Activated naive CD4-positive, alpha-beta T cell treated with Interleukin-2 at 50 U/mL for 16 hours (primary cell): ENCODE measurements around the gene ESRRB.

Source experiments
- DNase-seq: peaks from one replicate; pipeline ENCODE4 v3.0.0-alpha.2; 2020

The ESRRB gene

DNA sequence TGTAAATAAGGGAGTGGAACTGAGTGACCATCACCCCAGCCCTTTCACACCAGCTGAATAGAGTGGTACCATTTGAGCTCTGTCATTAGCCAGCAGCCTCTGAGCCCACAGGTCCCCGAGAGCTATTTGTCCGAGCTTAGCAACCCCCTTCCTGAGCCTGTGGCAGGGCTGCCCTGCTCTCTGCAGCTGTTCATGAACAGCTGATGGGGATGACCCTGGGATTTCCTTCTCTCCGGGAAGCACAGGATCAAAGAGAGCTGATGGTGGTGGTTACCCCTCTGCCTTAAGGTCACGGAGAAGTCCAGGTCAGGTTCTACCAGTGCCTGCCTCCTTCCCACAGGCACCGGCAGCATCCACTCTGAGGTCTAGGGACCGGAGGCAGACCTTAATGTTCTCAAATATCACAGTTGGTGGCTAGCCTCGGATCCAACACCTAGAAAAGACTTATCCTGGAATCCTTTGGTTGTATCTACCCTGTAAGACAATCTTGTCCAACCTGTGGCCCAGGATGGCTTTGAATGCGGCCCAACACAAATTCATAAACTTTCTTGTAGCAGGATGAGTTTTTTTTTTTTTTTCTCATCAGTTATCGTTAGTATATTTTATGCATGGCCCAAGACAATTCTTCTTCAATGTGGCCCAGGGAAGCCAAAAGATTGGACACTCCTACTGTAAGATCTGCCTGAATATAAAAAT is 81.1 kb downstream of the ESRRB start:
- no peak for DNase-seq

DNA sequence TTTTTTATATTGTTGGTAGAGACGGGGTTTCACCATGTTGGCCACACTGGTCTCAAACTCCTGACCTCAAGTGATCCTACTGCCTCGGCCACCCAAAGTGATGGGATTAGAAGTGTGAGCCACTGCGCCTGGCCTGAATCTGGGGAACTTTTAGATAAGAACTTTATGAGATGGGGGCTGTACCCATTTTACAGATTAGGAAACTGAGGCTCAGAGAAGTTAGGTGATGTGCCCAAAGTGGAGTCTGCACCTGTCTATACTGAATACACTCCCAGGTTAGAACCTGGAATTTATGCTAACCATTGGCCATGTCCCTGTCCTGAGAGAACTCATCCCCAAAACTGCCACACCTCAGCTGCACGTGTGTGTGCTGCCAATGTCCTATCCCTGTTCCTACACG is 81.9 kb downstream of the ESRRB start:
- no peak for DNase-seq

GRCh38 chr14:76461886-76462285 is 85.9 kb downstream of the ESRRB start:
- no peak for DNase-seq

DNA sequence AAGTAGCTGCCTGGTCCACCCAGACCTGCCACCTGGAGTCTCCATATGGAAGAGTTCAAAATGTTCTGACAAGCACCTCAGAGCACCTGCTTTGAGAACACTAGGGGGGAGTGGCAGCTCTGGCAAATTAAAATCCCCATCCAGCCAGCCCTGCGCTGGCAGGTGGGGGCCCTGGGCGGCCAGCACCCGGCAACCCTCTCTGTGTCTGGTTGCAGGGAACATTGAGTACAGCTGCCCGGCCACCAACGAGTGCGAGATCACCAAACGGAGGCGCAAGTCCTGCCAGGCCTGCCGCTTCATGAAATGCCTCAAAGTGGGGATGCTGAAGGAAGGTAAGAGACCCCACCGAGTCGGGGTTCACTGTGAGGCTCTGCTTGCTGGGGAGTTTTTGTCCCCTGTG is 86.4 kb downstream of the ESRRB start:
- DNase-seq = no peak

DNA sequence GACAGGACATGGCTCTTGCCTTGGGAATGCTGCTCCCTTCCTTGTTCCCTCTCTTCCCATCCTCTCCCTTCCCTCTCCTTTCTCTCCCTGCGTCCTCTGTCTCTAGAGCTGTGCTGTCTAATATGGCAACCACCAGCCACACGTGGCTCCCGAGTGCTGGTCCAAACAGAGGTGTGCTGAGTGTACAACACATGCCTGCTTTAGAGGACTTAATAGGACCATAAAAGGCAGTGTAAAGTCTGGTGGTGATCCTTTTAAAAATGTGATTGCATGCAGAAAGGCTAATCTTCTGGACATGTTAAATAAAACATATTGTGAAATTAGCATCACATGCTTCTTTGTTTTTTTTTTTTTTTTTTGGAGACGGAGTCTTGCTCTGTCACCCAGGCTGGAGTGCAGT is 87.2 kb downstream of the ESRRB start:
- no peak for DNase-seq

DNA sequence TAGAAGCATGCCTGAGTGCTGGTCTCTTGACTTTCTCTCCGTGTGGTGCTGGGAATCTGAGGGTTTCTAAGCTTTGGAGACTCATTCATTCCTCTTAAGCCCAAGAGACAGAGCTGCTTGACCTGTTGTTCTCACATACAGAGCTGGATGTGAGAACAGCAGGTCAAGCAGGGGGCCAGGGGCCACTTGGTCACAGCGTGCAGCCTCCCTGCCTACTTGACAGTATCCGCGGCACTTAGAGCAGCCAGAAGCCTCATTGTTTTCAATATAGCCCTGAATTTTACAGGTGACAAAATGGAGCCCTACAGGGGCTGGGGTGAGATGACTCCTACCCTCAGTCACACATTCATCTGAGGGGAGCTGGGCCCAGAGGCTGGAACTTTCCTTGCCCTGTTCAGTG is 88.9 kb downstream of the ESRRB start:
- no peak for DNase-seq

DNA sequence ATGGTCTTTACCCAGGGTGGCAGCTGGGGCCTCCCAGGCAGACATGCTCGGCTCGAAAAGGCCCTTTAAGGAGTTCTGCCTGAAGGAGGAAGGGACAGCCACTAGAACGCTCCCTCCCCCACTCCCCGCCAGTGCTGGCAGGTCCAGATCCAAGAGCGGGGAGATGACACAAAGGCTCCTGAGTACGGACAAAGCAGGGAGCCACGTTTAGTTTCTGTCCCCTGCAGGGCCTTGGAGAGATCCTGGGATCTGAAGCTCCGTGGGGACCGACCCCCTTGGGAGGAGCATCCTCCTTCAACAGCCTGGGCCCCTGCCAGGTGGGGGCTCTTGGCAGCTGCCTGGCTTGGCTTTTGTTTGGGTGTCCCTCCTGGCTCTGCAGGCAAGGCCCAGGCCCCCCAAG is 89.7 kb downstream of the ESRRB start:
- DNase-seq = no peak

- DNase-seq = no peak
These were observed 91.8 kb downstream of the ESRRB start for GRCh38 chr14:76467711-76468155.

DNA sequence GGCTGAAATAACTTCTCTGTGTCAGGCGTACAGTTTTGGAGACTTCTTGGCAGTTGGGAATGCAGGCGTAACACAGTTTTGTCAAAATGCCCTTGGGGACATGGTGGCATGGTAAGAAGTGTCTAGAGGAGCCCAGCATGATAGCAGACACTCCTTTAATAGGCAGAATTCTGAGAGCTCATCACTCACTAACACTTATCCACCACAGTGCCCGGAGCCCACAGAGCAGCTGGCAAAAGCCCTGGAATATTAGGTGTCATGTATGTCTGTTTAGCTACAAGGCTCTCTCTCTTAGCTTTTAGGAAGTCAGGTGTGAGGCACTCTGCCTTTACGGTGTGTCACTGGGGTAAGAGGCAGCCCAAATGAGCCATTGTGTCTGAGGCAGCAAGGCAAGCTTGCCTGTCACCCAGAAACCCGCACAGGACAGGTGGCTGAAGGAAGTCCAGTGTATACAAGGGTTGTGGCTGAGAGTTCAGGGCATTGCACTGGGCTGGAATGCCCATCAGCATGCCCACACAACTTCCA is 96.3 kb downstream of the ESRRB start:
- DNase-seq = no peak

- DNase-seq = no peak
These were observed 97.7 kb downstream of the ESRRB start for GRCh38 chr14:76473481-76474263.

DNA sequence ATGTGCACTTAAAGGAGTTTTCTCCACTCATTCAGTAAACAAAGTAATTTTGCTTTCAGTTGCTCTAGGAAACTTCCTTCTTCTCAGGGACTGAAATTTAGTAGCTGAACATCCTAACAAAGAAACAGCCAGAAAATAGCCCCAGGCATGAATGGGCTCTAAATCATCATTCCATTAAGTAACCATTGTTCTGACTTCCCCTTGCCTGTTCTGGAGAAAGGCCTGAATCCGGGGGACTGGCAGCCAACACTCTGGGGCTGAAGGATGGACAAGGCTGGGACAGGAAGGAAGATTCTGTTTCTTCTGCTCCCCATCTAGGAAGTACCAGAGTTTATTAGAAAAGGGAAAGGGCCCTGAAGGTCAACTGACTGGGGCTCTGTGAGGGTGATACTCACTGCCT is 104.5 kb downstream of the ESRRB start:
- DNase-seq = no peak

- DNase-seq = no peak
These were observed 108.4 kb downstream of the ESRRB start for GRCh38 chr14:76484355-76484754.

DNA sequence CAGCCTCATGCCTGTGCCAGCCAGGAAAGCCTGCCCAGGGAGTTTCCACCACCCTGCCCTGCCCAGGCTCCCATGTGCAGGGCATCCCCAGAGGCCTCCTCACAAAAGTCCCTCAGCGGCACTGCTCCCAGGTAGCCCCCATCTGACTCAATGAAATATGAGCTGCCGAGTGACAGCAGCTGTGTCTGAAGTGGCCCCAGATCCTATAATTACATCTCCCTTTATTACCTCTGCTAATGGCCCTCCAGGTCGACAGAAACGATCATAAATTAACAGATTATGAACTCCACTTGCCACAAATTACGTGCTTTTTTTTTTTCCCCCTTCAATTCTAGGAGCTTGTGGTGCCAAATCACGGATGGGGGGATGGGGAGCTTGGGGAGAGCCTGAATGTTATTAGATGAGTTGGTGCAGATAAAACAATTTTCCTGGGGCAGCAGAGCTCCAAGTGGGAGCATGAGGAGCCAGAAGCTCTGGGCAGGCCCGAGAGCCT is 110.4 kb downstream of the ESRRB start:
- DNase-seq = no peak

DNA sequence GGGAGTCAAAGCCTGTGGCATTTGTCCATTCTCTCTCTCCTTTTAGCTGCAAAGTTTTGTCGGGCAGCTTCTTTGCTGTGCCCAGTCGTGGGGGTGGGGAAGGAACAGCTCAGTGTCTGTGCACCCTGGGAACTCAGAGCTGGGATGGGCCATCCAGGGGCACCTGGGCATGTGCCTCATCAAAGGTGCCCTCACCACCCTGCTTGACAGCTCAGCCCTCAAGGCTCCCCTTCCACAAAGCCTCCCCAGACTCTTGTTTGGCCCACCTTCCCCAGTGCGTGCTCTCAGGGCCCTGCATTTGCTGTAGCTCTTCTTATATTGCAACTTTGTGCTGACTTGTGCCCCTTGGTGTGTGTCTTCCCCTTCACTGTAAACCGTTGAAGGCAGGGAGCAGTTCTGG is 112.6 kb downstream of the ESRRB start:
- DNase-seq = no peak

DNA sequence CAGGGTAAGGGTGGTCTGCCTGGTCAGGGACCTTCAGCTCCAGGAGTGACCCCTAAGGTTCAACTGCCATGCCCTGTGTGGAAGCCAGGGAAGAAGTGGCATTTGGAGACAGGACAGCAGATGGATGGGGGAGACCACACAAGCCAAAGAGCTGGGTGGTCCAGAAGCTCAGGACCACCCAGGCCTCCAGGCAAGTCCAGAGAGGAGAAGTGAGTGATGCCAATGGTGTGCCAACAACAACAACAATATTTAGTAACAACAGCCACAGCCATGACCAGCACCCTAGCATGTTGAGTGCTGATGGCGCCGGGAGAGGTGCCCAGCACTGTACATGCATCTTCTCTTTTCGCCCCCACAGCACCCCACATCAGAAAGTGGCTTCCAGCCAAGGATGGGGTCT is 113.7 kb downstream of the ESRRB start:
- DNase-seq = no peak

GRCh38 chr14:76490111-76490510 is 114.2 kb downstream of the ESRRB start:
- no peak for DNase-seq

DNA sequence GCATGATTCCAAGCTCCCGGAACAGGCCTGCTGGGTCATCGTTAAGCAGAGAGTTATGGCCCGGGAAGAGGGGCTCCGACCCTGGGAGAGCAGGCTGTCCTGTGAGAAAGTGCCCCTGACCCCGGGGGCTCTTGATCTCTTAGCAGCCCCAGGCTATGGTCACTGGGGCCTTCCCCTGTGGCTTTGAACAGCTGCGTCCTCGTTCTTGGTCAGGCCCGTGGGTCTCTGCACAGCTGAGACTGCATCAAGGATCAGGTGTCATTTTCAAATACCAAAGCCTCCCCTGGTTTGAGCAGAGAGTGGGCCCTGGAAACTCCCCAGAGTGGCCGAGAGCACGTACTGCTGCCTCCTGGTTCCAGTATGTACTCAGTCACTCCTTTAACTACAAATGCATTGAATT is 114.8 kb downstream of the ESRRB start:
- no peak for DNase-seq

GRCh38 chr14:76491172-76491930 is 115.4 kb downstream of the ESRRB start:
- DNase-seq = no peak

DNA sequence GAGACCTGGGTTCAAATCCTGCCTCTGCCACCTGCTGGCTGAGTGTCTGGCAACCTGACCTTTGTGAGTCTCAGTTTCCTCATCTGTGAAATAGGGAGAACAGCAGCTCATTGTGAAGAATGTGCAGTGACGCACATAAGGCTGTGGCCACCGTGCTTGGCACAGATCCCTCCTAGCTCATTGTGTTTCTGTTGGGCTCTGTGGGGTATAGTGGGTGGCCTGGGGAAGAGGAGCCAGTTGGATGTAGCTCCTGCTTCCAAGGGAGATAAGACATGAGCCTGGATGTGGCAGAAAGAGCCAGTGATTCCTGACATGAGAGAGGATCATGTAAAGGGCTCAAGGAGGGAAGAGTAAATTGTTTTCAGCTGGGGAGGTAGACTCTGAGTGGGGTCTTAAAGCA is 120.0 kb downstream of the ESRRB start:
- DNase-seq = no peak

- DNase-seq = no peak
These were observed 120.7 kb downstream of the ESRRB start for GRCh38 chr14:76496595-76496994.

DNA sequence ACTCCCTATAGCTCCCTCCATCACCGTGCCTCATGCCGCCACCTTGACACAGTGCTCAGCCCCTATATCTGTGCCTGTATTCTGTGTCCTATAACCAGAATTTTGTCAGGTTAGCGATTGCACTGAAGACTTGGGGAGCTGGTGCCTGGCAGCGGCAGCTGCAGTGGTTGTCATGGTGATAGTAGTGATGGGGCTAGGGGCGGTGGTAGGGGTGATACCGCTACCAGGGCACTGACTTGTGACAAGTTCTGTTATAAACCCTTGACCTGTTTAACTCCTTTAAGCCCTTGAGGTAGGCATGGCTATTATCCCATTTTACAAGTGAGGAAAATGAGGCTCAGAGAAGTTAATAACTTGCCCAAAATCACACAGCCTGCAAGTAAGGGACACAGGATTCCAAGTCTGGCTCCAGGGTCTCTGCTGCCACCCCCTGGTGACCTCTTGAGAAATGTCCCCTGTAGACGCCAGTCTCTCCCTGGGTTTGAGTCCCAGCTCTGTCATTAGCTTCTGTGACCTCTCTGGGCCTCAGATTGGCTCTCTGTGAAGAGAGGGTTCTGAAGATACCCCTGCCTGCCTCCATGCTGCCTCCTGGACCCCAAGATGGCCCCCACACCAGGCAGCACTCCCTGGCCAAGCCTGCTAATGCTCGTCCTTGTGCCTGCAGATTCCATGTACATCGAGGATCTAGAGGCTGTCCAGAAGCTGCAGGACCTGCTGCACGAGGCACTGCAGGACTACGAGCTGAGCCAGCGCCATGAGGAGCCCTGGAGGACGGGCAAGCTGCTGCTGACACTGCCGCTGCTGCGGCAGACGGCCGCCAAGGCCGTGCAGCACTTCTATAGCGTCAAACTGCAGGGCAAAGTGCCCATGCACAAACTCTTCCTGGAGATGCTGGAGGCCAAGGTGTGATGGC is 121.9 kb downstream of the ESRRB start:
- DNase-seq = no peak

DNA sequence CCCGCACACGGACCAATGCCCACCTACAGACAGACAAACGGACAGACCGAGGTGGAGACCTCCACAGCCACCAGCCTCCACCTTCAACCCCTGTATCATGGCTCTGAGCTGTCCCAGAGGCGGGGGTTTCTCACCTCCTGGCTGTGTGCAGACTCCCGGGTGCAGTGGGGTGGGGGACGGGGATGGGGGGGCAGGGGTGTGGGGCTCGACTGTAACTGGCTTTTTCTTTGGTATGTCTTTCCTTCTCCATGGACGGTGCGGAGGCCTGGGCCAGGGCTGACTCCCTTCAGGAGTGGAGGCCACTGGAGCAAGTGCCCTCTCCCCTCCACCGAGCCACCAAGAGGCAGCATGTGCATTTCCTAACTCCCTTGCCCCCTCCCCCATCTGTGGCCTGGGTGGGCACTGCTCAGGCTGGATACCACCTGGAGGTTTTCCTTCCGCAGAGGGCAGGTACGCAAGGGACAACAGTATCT is 122.6 kb downstream of the ESRRB start:
- DNase-seq = no peak
